NCI-H1092 (cell line): ENCODE measurements around the gene NABP1.

ENCODE experiments used
- DNase-seq: peaks from one replicate; lab custom pipeline; 2025; lab: John Stamatoyannopoulos, UW

The NABP1 gene

GRCh38 chr2:191650896-191651773 lies 26.8 kb upstream of the NABP1 start:
- DNase-seq: no peak

GRCh38 chr2:191653667-191654391 lies 24.1 kb upstream of the NABP1 start:
- DNase-seq: no peak

- no peak for DNase-seq
Observed at GRCh38 chr2:191656391-191656790, 21.5 kb upstream of the NABP1 start.

GRCh38 chr2:191656792-191657191 lies 21.1 kb upstream of the NABP1 start:
- no peak for DNase-seq

- DNase-seq: no peak
Observed at GRCh38 chr2:191657977-191658376, 20.0 kb upstream of the NABP1 start.

GRCh38 chr2:191659198-191659597 lies 18.7 kb upstream of the NABP1 start:
- DNase-seq: no peak

GRCh38 chr2:191660575-191660974 lies 17.4 kb upstream of the NABP1 start:
- DNase-seq: no peak

GRCh38 chr2:191661097-191661924 lies 16.6 kb upstream of the NABP1 start:
- DNase-seq: no peak

GRCh38 chr2:191664823-191665677 lies 12.9 kb upstream of the NABP1 start:
- DNase-seq: no peak

GRCh38 chr2:191666226-191666625 lies 11.7 kb upstream of the NABP1 start:
- DNase-seq: no peak

- DNase-seq: no peak
Observed at GRCh38 chr2:191666732-191667131, 11.2 kb upstream of the NABP1 start.

- DNase-seq: no peak
Observed at GRCh38 chr2:191670076-191670475, 7.9 kb upstream of the NABP1 start.

GRCh38 chr2:191670787-191671186 lies 7.1 kb upstream of the NABP1 start:
- DNase-seq: no peak

GRCh38 chr2:191675807-191676721 lies 1.9 kb upstream of the NABP1 start:
- DNase-seq: no peak

- no peak for DNase-seq
Observed at GRCh38 chr2:191676790-191677645, 918 bp upstream of the NABP1 start.

- no peak for DNase-seq
Observed at GRCh38 chr2:191678437-191679100, 633 bp downstream of the NABP1 start.

- DNase-seq: no peak
Observed at GRCh38 chr2:191679818-191680600, 2.1 kb downstream of the NABP1 start.

- DNase-seq: no peak
Observed at GRCh38 chr2:191680639-191681038, 2.7 kb downstream of the NABP1 start.
